PC-3 (cell line): ENCODE data around the gene CACNG1. TPM values are rescaled to one million over a fixed set of nuclear protein-coding genes. Genes with fewer than 3 reads are reported as not detected.

Experiments
- ATAC-seq: fragments of 200-7000 bp; cut with Tn5 transposase; 2 replicates; pipeline ENCODE4 v1.9.1; 2020; ENCODE audit warnings: mild to moderate bottlenecking, moderate library complexity
- BruUV-seq: library from RNA; stranded (reverse); fragments of 400-500 nt; replicated peaks from 2 replicates; lab custom pipeline; 2021; lab: Mats Ljungman, UMichigan
- CTCF ChIA-PET: fragments of 300-600 bp; sonication (Branson Sonifier 250); formaldehyde crosslinking; loops from one replicate; lab custom pipeline; 2022; ENCODE audit warnings: antibody characterized with exemption; lab: Charles Lee
- POLR2A ChIA-PET: fragments of 300-600 bp; sonication (Branson Sonifier 250); formaldehyde crosslinking; loops from one replicate; lab custom pipeline; 2022; ENCODE audit warnings: antibody characterized with exemption; ENCODE audit not compliant: unreplicated experiment; lab: Charles Lee
- DNase-seq: peaks from one replicate; pipeline ENCODE4 v3.0.0-alpha.2; 2015
- H2AFZ ChIP-seq: fragments of 300-600 bp; sonication (generic); 2 replicates; pipeline ENCODE4 v1.6.0; 2016; ENCODE audit warnings: antibody characterized with exemption, low read length
- H3F3A ChIP-seq: fragments of 300-600 bp; sonication (generic); one replicate; pipeline ENCODE4 v1.6.0; 2017; ENCODE audit warnings: antibody characterized with exemption, low read length, control low read depth, mild to moderate bottlenecking; ENCODE audit not compliant: unreplicated experiment
- H3K27ac ChIP-seq: fragments of 300-600 bp; sonication (generic); 2 replicates; pipeline ENCODE4 v1.5.1; 2016; ENCODE audit warnings: mild to moderate bottlenecking, low read length
- H3K27me3 ChIP-seq: fragments of 300-600 bp; sonication (generic); 2 replicates; pipeline ENCODE4 v1.6.1; 2016; ENCODE audit warnings: low read length, mixed read lengths
- H3K36me3 ChIP-seq: fragments of 300-600 bp; sonication (generic); 2 replicates; pipeline ENCODE4 v1.6.1; 2016; ENCODE audit warnings: low read depth, mixed run types, low read length, mixed read lengths
- H3K4me1 ChIP-seq: fragments of 300-600 bp; sonication (generic); 2 replicates; pipeline ENCODE4 v1.5.1; 2016; ENCODE audit warnings: low read length; ENCODE audit not compliant: insufficient read depth
- H3K4me2 ChIP-seq: fragments of 300-600 bp; sonication (generic); 2 replicates; pipeline ENCODE4 v1.6.0; 2016; ENCODE audit warnings: low read length
- H3K4me3 ChIP-seq: fragments of 300-600 bp; sonication (generic); 2 replicates; pipeline ENCODE4 v1.5.1; 2016; ENCODE audit warnings: mild to moderate bottlenecking, low read length, mixed read lengths
- H3K79me2 ChIP-seq: fragments of 300-600 bp; sonication (generic); 2 replicates; pipeline ENCODE4 v1.6.1; 2017; ENCODE audit warnings: low read length, mixed read lengths
- H3K9ac ChIP-seq: fragments of 300-600 bp; sonication (generic); 2 replicates; pipeline ENCODE4 v1.6.0; 2016; ENCODE audit warnings: mild to moderate bottlenecking, low read length
- H3K9me2 ChIP-seq: fragments of 300-600 bp; sonication (generic); replicated peaks from 2 replicates; pipeline ENCODE4 v1.6.1; 2016; ENCODE audit warnings: mixed run types, low read length, mixed read lengths
- H3K9me3 ChIP-seq: fragments of 300-600 bp; sonication (generic); 2 replicates; pipeline ENCODE4 v1.6.1; 2016; ENCODE audit warnings: low read length, mixed read lengths
- H4K20me1 ChIP-seq: fragments of 300-600 bp; sonication (generic); 2 replicates; pipeline ENCODE4 v1.6.1; 2016; ENCODE audit warnings: low read length, mixed read lengths
- EZH2 ChIP-seq: fragments of 300-600 bp; sonication (generic); IDR thresholded peaks from one replicate; pipeline ENCODE4 v1.6.1; 2017; ENCODE audit warnings: antibody characterized with exemption, mild to moderate bottlenecking, low read length; ENCODE audit not compliant: unreplicated experiment
- EZH2phosphoT487 ChIP-seq: fragments of 300-600 bp; sonication (generic); IDR thresholded peaks from 2 replicates; pipeline ENCODE4 v1.6.1; 2018; ENCODE audit warnings: mild to moderate bottlenecking, antibody characterized with exemption, low read length, borderline replicate concordance
- intact Hi-C: fragments of 100-400 bp; cut with micrococcal nuclease; formaldehyde crosslinking; loops from 2 replicates; pipeline ENCODE4 v1.9.0; 2023
- total RNA-seq: library from RNA; depleted of rRNA; stranded (reverse); fragments of >200 nt; gene quantifications from 2 replicates; pipeline ENCODE4 v1.2.3, GENCODE V29; 2014
- TF ChIP-seq, protein P1 (sequence below): fragments of 300-600 bp; sonication (generic); conservative IDR thresholded peaks from 2 replicates; pipeline ENCODE4 v1.5.1; 2017; ENCODE audit warnings: antibody characterized with exemption, low read depth, mild to moderate bottlenecking, low read length

Gene CACNG1
- total RNA-seq, 1 experiment from 2014 or later, result not detected

DNA sequence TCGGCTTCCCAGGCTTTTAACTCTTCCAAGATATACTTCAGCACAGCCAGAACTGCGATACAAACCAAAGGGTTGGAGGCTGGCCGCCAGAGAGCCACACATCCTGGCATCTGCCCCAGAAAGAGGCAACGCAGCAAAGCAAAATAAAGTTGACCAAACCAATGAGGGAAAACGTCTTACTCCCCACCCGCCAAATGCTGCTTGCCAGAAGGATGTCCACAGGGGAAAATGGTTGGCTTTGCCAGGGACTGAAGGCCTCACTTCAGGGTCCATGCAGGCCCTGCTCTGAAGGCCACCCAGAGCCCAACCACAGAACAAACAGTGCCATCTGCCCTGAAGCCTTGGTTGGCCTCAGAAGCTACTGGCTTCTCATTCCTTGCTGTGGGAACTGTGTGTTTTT lies 15.0 kb downstream of the CACNG1 start:
- CTCF ChIA-PET, result interaction anchor here (0.5 kb wide), 1 partner anchor 125 kb away, joined by 3 read pairs; no protein-coding TSS in a partner anchor

GRCh38 chr17:67063141-67063540 lies 18.8 kb downstream of the CACNG1 start:
- H3K79me2 ChIP-seq, result no peaks in the 10 kb centered on the region
- ATAC-seq (no peak), DNase-seq (no peak)
- no peaks in the 10 kb centered on the region for H3K4me1 ChIP-seq
- intact Hi-C loops, result no loop called here
- no peak overlapping the region for H3K4me2 ChIP-seq
- H3K27ac ChIP-seq, result no peak overlapping the region
- no TSS peak for BruUV-seq
- no peaks in the 10 kb centered on the region for H3K9me3 ChIP-seq
- no peaks in the 10 kb centered on the region for H3F3A ChIP-seq
- no peak overlapping the region for H3K4me3 ChIP-seq
- TF ChIP-seq EZH2phosphoT487 (no peak), EZH2 (no peak)
- TF ChIP-seq, protein P1, sequence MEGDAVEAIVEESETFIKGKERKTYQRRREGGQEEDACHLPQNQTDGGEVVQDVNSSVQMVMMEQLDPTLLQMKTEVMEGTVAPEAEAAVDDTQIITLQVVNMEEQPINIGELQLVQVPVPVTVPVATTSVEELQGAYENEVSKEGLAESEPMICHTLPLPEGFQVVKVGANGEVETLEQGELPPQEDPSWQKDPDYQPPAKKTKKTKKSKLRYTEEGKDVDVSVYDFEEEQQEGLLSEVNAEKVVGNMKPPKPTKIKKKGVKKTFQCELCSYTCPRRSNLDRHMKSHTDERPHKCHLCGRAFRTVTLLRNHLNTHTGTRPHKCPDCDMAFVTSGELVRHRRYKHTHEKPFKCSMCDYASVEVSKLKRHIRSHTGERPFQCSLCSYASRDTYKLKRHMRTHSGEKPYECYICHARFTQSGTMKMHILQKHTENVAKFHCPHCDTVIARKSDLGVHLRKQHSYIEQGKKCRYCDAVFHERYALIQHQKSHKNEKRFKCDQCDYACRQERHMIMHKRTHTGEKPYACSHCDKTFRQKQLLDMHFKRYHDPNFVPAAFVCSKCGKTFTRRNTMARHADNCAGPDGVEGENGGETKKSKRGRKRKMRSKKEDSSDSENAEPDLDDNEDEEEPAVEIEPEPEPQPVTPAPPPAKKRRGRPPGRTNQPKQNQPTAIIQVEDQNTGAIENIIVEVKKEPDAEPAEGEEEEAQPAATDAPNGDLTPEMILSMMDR, result no peak
- CTCF ChIA-PET, result no interaction called here
- POLR2A ChIA-PET, result no interaction called here
- no peak overlapping the region for H3K9ac ChIP-seq
- H4K20me1 ChIP-seq, result no peaks in the 10 kb centered on the region
- no peaks in the 10 kb centered on the region for H3K27me3 ChIP-seq
- H2AFZ ChIP-seq, result no peak overlapping the region
- H3K36me3 ChIP-seq, result no peaks in the 10 kb centered on the region
- H3K9me2 ChIP-seq, result no peaks in the 10 kb centered on the region

More for the DNA sequence above, 15.0 kb downstream of the CACNG1 start:
- no peak for TF ChIP-seq EZH2
- TF ChIP-seq, protein P1, result no peak
- no peak for TF ChIP-seq EZH2phosphoT487
- ATAC-seq (no peak), DNase-seq (no peak)
- H3K4me2 ChIP-seq, result no peak overlapping the region
- no peaks in the 10 kb centered on the region for H3F3A ChIP-seq
- BruUV-seq, result no TSS peak
- H4K20me1 ChIP-seq, result no peaks in the 10 kb centered on the region
- H3K79me2 ChIP-seq, result no peaks in the 10 kb centered on the region
- H3K9me3 ChIP-seq, result no peaks in the 10 kb centered on the region
- H3K4me3 ChIP-seq, result no peak overlapping the region
- POLR2A ChIA-PET, result no interaction called here
- H3K4me1 ChIP-seq, result no peaks in the 10 kb centered on the region
- no peaks in the 10 kb centered on the region for H3K36me3 ChIP-seq
- no peak overlapping the region for H3K9ac ChIP-seq
- no peak overlapping the region for H2AFZ ChIP-seq
- no peak overlapping the region for H3K27ac ChIP-seq
- no peaks in the 10 kb centered on the region for H3K27me3 ChIP-seq
- intact Hi-C loops, result no loop called here
- no peaks in the 10 kb centered on the region for H3K9me2 ChIP-seq

GRCh38 chr17:67066717-67067116 lies 22.4 kb downstream of the CACNG1 start:
- no peak overlapping the region for H3K9ac ChIP-seq
- no peaks in the 10 kb centered on the region for H3K9me3 ChIP-seq
- H3F3A ChIP-seq, result no peaks in the 10 kb centered on the region
- H3K4me2 ChIP-seq, result no peak overlapping the region
- intact Hi-C loops, result no loop called here
- DNase-seq, result no peak
- no peak overlapping the region for H3K27ac ChIP-seq
- ATAC-seq, result no peak
- CTCF ChIA-PET, result no interaction called here
- H3K9me2 ChIP-seq, result no peaks in the 10 kb centered on the region
- H3K36me3 ChIP-seq, result no peaks in the 10 kb centered on the region
- H3K4me1 ChIP-seq, result no peaks in the 10 kb centered on the region
- POLR2A ChIA-PET, result no interaction called here
- H3K27me3 ChIP-seq, result no peaks in the 10 kb centered on the region
- no TSS peak for BruUV-seq
- no peak overlapping the region for H2AFZ ChIP-seq
- TF ChIP-seq, protein P1, result no peak
- TF ChIP-seq EZH2, result no peak
- no peak for TF ChIP-seq EZH2phosphoT487
- H3K4me3 ChIP-seq, result no peak overlapping the region
- no peaks in the 10 kb centered on the region for H4K20me1 ChIP-seq
- no peaks in the 10 kb centered on the region for H3K79me2 ChIP-seq
